BJ (cell line): ENCODE results near the gene RPUSD1. TPM values are rescaled to one million over a fixed set of nuclear protein-coding genes. Genes with fewer than 3 reads are reported as not detected.

Source experiments
- CTCF ChIA-PET: fragments of 350-600 bp; formaldehyde crosslinking; extraction: SDS; loops from one replicate; lab custom pipeline; 2021; ENCODE audit warnings: antibody characterized with exemption, inconsistent platforms; lab: Yijun Ruan, JAX
- POLR2A ChIA-PET: fragments of 300-600 bp; sonication (Branson Sonifier 250); formaldehyde crosslinking; extraction: SDS; loops from one replicate; lab custom pipeline; 2021; ENCODE audit warnings: antibody characterized with exemption; lab: Charles Lee
- DNase-seq: peaks from one replicate; pipeline ENCODE4 v3.0.0-alpha.2; 2011; ENCODE audit warnings: low read depth
- H3K27me3 ChIP-seq: 2 replicates; pipeline ENCODE4 v1.6.0; 2011; ENCODE audit warnings: low read length; ENCODE audit not compliant: control insufficient read depth, insufficient read depth
- H3K36me3 ChIP-seq: 2 replicates; pipeline ENCODE4 v1.5.1; 2011; ENCODE audit warnings: low read length; ENCODE audit not compliant: control insufficient read depth, insufficient read depth
- H3K4me3 ChIP-seq: 2 replicates; pipeline ENCODE4 v1.5.1; 2011; ENCODE audit warnings: low read depth, mild to moderate bottlenecking, control low read depth, low read length
- polyA plus RNA-seq: library from polyadenylated mRNA; depleted of rRNA; stranded (reverse); fragments of >200 nt; gene quantifications from 2 replicates; pipeline ENCODE4 v1.2.3, GENCODE V29; 2011
- TF ChIP-seq, protein P1 (sequence below): IDR thresholded peaks from 2 replicates; pipeline ENCODE4 v1.5.1; 2011; ENCODE audit warnings: low read depth, mild to moderate bottlenecking, control low read depth, inconsistent platforms, low read length, moderate library complexity; ENCODE audit not compliant: insufficient read depth

Gene RPUSD1
- polyA plus RNA-seq, 1 experiment, result 24.7 TPM

DNA sequence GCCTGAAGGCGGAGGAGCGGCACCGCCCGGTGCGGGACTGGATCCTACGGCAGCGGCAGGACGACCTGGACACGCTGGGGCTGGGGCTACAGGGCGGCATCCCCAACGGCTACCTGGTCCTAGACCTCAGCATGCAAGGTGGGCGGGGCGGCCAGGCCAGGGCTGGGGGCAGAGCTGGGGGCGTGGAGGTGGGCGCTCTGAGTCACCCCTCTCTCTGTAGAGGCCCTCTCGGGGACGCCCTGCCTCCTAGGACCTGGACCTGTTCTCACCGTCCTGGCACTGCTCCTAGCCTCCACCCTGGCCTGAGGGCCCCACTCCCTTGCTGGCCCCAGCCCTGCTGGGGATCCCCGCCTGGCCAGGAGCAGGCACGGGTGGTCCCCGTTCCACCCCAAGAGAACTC lies 19.8 kb downstream of the RPUSD1 start:
- ChIA-PET CTCF (no interaction called here), POLR2A (no interaction called here)
- no peaks in the 10 kb centered on the region for H3K36me3 ChIP-seq
- H3K4me3 ChIP-seq, result no peak overlapping the region
- TF ChIP-seq, protein P1, sequence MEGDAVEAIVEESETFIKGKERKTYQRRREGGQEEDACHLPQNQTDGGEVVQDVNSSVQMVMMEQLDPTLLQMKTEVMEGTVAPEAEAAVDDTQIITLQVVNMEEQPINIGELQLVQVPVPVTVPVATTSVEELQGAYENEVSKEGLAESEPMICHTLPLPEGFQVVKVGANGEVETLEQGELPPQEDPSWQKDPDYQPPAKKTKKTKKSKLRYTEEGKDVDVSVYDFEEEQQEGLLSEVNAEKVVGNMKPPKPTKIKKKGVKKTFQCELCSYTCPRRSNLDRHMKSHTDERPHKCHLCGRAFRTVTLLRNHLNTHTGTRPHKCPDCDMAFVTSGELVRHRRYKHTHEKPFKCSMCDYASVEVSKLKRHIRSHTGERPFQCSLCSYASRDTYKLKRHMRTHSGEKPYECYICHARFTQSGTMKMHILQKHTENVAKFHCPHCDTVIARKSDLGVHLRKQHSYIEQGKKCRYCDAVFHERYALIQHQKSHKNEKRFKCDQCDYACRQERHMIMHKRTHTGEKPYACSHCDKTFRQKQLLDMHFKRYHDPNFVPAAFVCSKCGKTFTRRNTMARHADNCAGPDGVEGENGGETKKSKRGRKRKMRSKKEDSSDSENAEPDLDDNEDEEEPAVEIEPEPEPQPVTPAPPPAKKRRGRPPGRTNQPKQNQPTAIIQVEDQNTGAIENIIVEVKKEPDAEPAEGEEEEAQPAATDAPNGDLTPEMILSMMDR, result no peak
- H3K27me3 ChIP-seq, result no peaks in the 10 kb centered on the region
- no peak for DNase-seq

DNA sequence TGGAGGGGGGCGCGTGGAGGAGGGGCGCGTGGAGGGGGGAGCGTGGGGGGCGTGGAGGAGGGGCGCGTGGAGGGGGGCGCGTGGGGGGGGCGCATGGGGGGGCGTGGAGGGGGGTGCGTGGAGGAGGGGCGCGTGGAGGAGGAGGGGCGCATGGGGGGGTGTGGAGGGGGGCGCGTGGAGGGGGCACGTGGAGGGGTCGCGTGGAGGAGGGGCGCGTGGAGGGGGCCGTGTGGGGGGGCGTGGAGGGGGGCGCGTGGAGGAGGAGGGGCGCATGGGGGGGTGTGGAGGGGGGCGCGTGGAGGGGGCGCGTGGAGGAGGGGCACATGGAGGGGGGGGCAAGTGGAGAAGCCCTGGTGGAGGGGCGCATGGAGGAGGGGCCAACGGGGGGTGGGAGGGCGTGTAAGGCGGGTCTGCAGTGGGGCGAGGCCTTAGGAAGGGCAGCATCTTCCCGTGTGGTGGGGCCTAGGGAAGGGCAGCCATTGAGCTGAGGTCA lies 20.4 kb downstream of the RPUSD1 start:
- Histone ChIP-seq H3K4me3 (no peak overlapping the region), H3K27me3 (no peaks in the 10 kb centered on the region), H3K36me3 (no peaks in the 10 kb centered on the region)
- no peak for DNase-seq
- CTCF ChIA-PET, result no interaction called here
- TF ChIP-seq, protein P1, result no peak
- POLR2A ChIA-PET, result no interaction called here

DNA sequence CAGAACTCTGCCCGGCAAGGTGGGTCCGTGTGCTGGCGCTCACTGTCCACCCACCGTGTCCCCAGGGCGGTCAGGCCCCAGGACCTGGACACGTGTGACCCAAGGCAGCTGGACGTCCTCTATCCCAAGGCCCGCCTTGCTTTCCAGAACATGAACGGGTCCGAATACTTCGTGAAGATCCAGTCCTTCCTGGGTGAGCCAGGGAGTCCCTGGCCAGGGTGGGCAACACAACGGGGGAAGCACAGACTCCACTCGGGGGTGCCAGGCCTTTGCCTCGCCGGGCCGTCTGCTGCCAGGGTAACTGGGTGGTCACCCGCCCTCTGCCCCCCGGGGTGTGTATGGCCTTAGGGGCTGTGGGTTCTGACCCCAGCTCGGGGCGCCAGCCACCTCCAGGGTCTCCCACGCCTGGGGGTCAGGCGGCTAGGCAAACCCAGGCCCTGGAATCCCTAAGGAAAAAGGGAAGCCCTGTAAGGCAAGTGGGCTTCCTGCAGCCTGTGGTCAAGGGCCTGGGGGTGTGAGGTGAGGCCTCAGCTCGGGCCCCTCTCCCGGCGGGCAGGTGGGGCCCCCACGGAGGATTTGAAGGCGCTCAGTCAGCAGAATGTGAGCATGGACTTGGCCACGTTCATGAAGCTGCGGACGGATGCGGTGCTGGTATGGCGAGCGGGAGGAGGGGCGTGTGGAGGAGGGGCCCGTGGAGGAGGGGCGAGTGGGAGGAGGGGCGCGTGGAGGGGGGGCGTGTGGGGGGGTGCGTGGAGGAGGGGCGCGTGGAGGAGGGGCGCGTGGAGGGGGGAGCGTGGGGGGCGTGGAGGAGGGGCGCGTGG lies 21.2 kb downstream of the RPUSD1 start:
- DNase-seq, result no peak
- TF ChIP-seq, protein P1, result no peak
- no peak overlapping the region for H3K4me3 ChIP-seq
- ChIA-PET CTCF (no interaction called here), POLR2A (no interaction called here)
- H3K36me3 ChIP-seq, result no peaks in the 10 kb centered on the region
- no peaks in the 10 kb centered on the region for H3K27me3 ChIP-seq

DNA sequence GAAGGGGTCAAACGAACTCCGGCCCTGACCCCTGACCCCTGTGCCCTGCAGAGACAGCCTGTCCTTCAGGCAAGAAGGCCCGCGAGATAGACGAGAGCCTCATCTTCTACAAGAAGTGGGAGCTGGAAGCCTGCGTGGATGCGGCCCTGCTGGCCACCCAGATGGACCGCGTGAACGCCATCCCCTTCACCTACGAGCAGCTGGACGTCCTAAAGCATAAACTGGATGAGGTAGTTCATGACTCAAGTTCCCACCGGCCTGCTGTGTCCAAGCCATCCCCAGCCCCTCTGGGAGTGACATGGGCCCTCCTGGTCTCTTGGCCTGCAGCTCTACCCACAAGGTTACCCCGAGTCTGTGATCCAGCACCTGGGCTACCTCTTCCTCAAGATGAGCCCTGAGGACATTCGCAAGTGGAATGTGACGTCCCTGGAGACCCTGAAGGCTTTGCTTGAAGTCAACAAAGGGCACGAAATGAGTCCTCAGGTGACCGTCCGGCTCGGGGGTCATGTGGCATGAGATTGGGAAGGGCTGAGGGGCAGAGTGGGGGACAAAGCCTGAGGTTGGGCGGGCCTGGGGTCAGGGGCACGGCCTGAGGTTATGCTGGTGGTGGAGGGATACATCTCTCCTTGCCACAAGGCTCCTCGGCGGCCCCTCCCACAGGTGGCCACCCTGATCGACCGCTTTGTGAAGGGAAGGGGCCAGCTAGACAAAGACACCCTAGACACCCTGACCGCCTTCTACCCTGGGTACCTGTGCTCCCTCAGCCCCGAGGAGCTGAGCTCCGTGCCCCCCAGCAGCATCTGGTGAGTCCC lies 22.0 kb downstream of the RPUSD1 start:
- CTCF ChIA-PET, result no interaction called here
- no peaks in the 10 kb centered on the region for H3K36me3 ChIP-seq
- H3K4me3 ChIP-seq, result no peak overlapping the region
- no peaks in the 10 kb centered on the region for H3K27me3 ChIP-seq
- POLR2A ChIA-PET, result no interaction called here
- TF ChIP-seq, protein P1, result no peak
- DNase-seq, result no peak

DNA sequence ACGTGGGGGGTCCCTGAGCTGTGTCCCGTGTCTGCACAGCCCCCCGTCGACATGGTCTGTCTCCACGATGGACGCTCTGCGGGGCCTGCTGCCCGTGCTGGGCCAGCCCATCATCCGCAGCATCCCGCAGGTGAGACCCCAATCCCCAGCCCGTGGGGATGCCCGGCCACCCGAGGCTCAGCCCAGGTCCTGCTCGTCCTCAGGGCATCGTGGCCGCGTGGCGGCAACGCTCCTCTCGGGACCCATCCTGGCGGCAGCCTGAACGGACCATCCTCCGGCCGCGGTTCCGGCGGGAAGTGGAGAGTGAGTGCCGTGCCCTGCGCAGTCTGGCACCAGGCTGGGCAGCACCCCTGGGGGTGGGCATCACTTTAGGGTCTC lies 22.7 kb downstream of the RPUSD1 start:
- TF ChIP-seq, protein P1, result no peak
- Histone ChIP-seq H3K27me3 (no peaks in the 10 kb centered on the region), H3K4me3 (no peak overlapping the region), H3K36me3 (no peaks in the 10 kb centered on the region)
- DNase-seq, result no peak
- ChIA-PET CTCF (no interaction called here), POLR2A (no interaction called here)
